ENCODE data around the gene CDX2.
"Not testable (repeated sequence)": the region's sequence is repeated elsewhere in the genome, so short reads cannot be mapped to it uniquely, and the experiment has no call there.

CDX2 gene, protein sequence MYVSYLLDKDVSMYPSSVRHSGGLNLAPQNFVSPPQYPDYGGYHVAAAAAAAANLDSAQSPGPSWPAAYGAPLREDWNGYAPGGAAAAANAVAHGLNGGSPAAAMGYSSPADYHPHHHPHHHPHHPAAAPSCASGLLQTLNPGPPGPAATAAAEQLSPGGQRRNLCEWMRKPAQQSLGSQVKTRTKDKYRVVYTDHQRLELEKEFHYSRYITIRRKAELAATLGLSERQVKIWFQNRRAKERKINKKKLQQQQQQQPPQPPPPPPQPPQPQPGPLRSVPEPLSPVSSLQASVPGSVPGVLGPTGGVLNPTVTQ

DNA sequence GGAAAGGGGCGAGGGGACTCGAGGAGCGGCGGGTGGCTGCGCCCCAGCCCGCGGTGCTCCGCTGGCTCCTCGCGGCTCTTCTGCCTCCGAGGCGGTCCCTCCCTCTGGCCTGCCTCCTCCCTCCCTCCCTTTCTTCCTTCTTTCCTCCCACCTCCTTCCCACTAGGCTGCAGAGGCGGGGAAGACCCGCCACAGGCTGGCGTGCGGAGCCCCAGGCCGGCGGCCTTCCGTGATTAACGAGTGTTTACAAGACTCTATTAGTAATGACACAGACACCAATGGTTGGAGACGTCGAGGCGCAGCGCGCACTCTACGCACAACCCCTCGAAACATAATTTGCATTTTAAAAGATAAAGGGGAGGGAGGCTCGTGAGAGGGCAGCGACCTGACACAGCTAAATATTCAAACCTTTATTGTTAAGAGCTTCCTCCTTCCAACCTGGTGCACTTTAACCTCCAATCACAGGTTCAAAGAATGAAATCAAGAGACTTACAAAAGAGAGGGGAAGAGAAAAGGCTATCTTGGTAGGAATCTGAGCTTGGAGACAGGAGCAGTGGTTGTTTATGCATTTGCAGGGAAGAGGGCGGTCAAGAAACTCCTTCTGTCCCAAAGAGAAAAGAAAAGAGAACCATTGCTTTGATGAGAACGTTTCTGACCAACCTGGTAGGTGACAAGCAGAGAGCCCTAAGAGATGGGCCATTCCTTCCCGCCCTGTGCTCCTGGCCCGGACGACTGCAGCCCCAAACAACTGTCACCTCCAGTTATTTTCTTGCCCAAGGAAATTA, at the start of gene CDX2:
Gene CDX2 (minus strand): TSS at position 234 of the 784 bp plus-strand sequence. CDS start 309 bp downstream, outside the sequence.
- DNase-seq (ENCODE audit: low read depth): no peak

DNA sequence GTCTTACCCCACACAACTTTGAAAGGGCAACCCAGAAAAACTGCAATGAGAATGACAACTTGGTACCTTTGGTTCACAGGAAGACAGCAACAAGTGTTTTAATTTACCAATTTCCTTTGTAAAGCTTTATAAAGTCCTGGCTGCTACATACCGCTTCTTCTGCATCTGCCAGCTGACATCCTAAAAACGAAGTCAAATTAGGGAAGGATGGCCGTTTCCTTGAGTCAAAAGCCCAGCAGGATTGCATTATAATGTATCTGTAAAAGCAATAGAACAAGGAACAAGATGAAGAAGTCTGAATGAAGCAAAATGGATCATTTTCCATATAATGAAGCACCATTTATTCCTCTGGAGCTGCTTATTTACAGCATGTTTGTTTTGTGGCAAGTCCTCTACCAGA, 45.2 kb upstream of the CDX2 start:
- DNase-seq (ENCODE audit: low read depth): no peak

GRCh38 chr13:28013482-28013881, 44.4 kb upstream of the CDX2 start:
- no peak for DNase-seq (ENCODE audit: low read depth)

DNA sequence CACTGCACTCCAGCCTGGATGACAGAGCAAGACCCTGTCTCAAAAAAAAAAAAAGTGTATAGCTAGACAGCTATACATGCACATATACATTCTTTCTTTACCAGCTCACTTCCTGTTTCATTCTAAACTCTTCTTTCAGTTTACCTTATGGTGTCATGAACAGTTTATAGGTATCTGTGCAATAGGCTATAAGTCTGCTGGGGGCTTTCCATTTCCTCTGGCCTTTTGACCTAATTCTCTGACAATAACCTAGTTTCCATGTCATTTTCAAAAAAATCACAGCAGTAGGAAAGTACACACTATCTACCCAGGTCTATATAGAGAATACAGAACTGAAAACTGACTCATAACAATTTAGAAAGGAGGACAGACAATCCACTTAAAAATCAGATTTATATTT, 43.8 kb upstream of the CDX2 start:
- DNase-seq (ENCODE audit: low read depth): no peak

GRCh38 chr13:28012383-28012782, 43.3 kb upstream of the CDX2 start:
- DNase-seq (ENCODE audit: low read depth): no peak

DNA sequence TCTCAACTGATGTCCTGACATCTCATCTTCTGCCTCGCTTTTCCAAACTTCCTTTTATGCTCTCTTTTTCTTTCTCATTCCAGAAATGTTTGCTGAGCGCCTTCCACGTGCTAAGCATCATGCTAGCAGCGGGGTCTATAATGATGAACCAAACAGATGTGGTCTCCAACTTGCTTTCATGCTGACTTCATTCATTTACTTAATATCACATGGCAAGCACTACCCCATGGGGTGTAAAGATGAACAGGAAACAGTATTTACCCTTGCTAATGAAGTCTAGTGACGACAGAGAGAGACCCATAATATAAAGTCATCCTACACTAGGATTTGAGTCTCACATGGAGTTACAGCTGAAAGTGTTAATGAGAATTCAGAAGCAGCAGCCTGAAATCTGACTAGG, 40.9 kb upstream of the CDX2 start:
- no peak for DNase-seq (ENCODE audit: low read depth)

GRCh38 chr13:28005016-28005415, 35.9 kb upstream of the CDX2 start:
- not testable (repeated sequence) for DNase-seq (ENCODE audit: low read depth)

GRCh38 chr13:28002886-28003698, 34.0 kb upstream of the CDX2 start:
- no peak for DNase-seq (ENCODE audit: low read depth)

- no peak for DNase-seq (ENCODE audit: low read depth)
Observed at GRCh38 chr13:28001837-28002473, 32.8 kb upstream of the CDX2 start.

DNA sequence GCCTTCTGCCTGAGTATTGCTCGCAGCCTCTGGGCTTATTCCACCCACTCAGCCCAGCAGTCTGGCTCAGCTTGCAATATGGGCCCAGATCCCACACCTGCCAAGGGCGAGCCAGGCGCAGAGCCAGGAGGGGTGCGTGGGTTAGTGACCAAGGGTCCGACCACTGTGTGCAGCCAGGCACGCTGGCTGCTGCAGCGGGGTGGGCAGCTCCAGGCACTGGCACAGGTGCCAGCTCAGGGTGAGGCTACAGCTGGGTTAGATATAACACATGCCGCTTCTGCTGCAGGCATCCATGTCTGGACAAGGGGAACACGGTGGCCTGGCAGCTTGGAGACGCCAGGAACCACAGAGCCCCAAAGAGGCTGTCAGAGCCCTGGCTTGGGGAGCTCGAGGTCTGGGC, 31.9 kb upstream of the CDX2 start:
- no peak for DNase-seq (ENCODE audit: low read depth)

GRCh38 chr13:28000567-28000966, 31.5 kb upstream of the CDX2 start:
- no peak for DNase-seq (ENCODE audit: low read depth)

- no peak for DNase-seq (ENCODE audit: low read depth)
Observed at GRCh38 chr13:27997904-27998522, 28.9 kb upstream of the CDX2 start.

DNA sequence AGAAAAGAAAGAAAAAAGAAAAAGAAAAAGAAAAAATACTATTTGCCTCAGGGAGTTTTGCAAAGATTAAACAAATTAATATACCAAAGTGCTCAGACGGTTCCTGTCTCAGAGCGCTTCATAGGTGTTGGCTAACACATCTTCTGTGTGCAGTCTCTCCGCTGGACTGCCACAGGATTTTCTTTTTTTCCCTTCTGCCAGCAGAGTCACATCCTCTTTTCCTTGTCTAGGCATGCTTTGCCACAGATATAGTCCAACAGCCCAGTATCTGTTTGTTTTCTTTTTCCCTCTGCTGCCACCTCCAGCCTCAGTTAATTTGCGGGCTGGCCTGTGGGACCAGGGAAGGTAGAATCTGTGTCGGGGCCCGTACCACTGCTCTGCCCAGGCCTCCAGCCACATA, 22.8 kb upstream of the CDX2 start:
- DNase-seq (ENCODE audit: low read depth): no peak

DNA sequence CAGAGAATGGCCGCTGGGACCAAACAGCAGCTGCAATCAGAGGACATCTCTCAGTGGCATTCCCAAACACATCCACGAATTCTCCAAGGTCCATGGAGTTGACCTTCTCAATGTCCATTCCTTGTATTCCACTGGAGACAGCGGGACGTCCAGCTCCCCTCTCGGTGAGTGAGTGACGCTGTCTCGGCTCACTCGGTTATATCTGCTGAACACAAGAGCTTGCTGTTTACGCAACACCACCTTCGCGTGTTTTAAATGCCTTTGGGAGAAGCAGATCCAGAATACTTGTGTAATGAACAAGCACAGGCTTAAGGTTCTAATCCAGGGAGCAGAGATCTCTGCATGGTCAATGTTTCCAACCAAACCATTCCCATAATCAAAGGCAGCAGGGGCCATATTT, 19.4 kb upstream of the CDX2 start, which contains the start of gene URAD:
Gene URAD (minus strand): TSS at position 174 of the 400 bp plus-strand sequence. CDS start 56 bp downstream, at position 118.
- no peak for DNase-seq (ENCODE audit: low read depth)

DNA sequence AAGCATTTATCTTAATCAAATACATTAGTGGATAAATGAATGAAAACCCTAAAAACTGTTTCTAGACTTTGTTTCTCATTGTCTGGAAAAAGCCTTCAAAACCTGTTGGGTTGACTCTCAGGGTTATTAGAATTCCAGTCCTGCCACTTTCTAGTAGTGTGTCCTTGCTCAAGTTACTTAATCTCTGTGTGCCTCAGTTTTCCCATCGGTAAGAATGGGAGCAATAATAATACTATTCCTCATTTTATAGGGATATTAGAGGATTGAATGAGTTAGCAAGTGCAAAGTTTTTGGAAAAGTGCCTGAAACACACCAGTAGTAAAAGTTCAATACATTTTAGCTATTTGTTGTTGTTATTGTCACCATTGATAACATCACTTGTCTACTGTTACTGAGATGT, 16.5 kb upstream of the CDX2 start:
- no peak for DNase-seq (ENCODE audit: low read depth)

DNA sequence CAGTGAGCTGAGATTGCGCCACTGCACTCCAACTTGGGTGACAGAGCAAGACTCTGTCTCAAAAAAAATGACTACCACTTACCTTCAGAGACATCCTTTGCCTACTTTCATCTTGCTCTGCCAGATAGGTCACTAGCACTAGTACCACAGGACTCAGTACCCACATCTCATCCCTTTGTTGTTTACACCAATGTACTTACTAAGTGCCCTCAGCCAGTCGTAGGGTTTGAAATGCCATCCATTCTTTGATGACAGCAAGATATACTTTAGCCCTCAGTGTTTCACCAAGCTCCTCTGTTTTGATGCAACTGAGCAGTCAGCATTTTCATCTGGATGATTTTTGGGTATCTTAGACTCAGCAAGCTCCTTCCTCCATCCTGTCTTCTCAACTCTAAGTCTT, 13.2 kb upstream of the CDX2 start:
- no peak for DNase-seq (ENCODE audit: low read depth)

GRCh38 chr13:27981006-27981708, 12.0 kb upstream of the CDX2 start:
- no peak for DNase-seq (ENCODE audit: low read depth)

GRCh38 chr13:27980280-27980998, 11.3 kb upstream of the CDX2 start:
- no peak for DNase-seq (ENCODE audit: low read depth)

DNA sequence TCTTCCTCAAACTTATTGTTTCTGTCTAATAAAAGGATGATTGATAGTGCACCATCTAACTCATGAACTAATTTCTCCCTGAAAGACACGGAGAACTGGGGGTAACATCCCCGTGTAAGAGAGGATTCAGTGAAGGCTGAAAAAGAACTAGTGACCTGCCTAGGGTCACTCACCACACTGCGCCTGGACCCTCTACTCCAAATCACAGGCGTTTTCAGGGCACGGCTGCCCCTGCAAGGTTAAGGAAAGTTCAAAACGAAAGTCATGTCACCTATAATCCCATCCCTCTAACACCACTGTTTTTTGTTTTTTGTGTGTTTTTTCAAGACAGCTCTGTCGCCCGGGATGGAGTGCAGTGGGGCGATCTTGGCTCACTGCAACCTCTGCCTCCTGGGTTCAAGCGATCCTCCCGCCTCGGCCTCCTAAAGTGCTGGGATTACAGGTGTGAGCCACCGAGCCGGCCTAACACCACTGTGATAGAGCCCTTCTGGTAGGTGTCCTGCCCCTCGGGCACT, 10.7 kb upstream of the CDX2 start:
- DNase-seq (ENCODE audit: low read depth): no peak

DNA sequence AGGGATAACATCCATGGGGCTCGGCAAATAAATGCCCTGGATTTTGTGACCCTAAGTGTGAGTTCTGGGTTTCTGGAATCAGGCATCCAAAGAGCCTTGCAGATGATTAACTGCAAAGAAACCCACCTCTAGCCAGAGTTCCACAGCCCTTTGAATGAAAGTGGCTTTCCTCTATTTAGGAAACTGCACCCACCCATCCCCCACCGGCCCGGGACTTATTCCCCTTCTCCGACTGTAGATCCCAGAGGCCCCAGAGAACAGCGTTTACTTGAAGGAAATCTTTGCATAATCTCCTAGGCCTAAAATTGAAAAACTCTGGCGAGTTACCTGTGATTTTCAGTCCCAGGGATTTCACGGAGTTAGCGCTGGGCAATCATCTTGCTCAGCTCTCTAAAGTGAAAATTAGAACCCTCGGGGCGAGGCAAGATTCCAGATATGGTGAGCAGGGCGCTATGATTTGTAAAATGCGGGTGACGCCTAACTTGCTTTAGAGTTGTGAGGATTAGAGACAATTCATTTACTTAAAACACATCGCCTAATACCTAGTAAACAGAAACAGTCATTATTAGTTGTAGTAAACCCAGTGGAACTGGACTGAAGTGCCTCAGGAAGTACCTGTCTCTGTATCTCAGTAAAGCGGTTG, 10.0 kb upstream of the CDX2 start:
- DNase-seq (ENCODE audit: low read depth): no peak
